RPMI7951 (cell line): ENCODE measurements around the gene CHAT. TPM values are rescaled to one million over a fixed set of nuclear protein-coding genes. Genes with fewer than 3 reads are reported as not detected.

Source experiments
- DNase-seq: peaks from one replicate; pipeline ENCODE4 v3.0.0-alpha.2; 2012; ENCODE audit warnings: low read depth
- total RNA-seq: library from RNA; depleted of rRNA; stranded (reverse); fragments of >200 nt; shearing (Covaris generic); gene quantifications from 2 replicates; pipeline ENCODE4 v1.2.3, GENCODE V29; 2014; rRNA removed

Gene CHAT
- not detected in 2 replicates for total RNA-seq

GRCh38 chr10:49613882-49614241, at the start of gene CHAT:
TSS of gene CHAT (plus strand) at chr10:49614037. CDS start at chr10:49614190, 153 bp downstream.
- no peak for DNase-seq

GRCh38 chr10:49564461-49565009, 49.3 kb upstream of the CHAT start:
- no peak for DNase-seq

GRCh38 chr10:49567810-49568209, 46.0 kb upstream of the CHAT start:
- no peak for DNase-seq

GRCh38 chr10:49568235-49568634, 45.6 kb upstream of the CHAT start:
- peak; percentile 64 for DNase-seq

- peak; percentile 57 for DNase-seq
Observed at GRCh38 chr10:49569031-49569631, 44.7 kb upstream of the CHAT start.

- DNase-seq: peak; percentile 44
Observed at GRCh38 chr10:49571388-49571787, 42.4 kb upstream of the CHAT start.

GRCh38 chr10:49572594-49573114, 41.2 kb upstream of the CHAT start:
- DNase-seq: no peak

- no peak for DNase-seq
Observed at GRCh38 chr10:49575489-49576072, 38.3 kb upstream of the CHAT start.

- no peak for DNase-seq
Observed at GRCh38 chr10:49577182-49577925, 36.5 kb upstream of the CHAT start.

- DNase-seq: no peak
Observed at GRCh38 chr10:49578392-49578791, 35.4 kb upstream of the CHAT start.

GRCh38 chr10:49579621-49580020, 34.2 kb upstream of the CHAT start:
- DNase-seq: no peak

GRCh38 chr10:49585387-49585786, 28.4 kb upstream of the CHAT start:
- no peak for DNase-seq

GRCh38 chr10:49587981-49588380, 25.9 kb upstream of the CHAT start:
- DNase-seq: no peak

- DNase-seq: peak; percentile 54
Observed at GRCh38 chr10:49592726-49593563, 20.9 kb upstream of the CHAT start.

GRCh38 chr10:49593564-49593875, 20.3 kb upstream of the CHAT start:
- no peak for DNase-seq

- no peak for DNase-seq
Observed at GRCh38 chr10:49593998-49594397, 19.8 kb upstream of the CHAT start.

- DNase-seq: peak; percentile 61
Observed at GRCh38 chr10:49594594-49594993, 19.2 kb upstream of the CHAT start.

GRCh38 chr10:49595003-49595712, 18.7 kb upstream of the CHAT start:
- DNase-seq: no peak

- DNase-seq: peak; percentile 15
Observed at GRCh38 chr10:49595713-49596492, 17.9 kb upstream of the CHAT start.

GRCh38 chr10:49596493-49596809, 17.4 kb upstream of the CHAT start:
- no peak for DNase-seq

GRCh38 chr10:49596836-49597235, 17.0 kb upstream of the CHAT start:
- no peak for DNase-seq
